ENCODE measurements around the gene LGALS9.

The LGALS9 gene

DNA sequence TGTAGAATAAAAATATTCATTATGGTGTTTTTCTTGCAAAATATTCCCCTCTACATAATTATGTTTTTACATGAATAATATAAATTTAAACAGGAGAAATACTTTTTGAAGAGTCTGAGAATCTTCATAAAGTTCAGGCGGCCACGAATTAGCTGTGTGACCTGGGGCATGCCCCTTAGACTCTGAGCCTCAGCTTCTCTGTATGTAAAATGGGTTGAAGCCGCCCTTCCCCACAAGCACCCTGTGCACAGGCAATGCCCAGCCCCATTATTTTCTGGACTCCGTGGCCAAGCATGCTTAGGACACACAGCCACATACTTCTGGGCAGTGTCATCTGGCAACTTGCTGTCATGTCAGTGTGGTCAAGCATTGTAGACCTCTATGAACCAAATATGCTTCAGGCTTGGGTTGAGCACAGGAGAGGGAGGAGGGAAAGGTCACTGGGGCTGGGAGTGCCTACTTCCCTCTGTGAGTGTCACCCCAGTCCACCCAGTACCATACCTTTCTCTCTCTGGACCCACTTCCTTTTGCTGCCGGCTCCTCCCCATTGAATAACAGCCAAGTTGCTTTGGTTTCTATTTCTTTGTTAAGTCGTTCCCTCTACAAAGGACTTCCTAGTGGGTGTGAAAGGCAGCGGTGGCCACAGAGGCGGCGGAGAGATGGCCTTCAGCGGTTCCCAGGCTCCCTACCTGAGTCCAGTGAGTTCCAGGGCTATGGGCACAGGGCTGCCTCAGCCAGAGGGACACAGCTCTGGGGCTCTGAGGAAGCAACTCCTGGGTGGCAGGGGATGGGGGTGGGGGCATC is at the start of gene LGALS9:
TSS of gene LGALS9 (plus strand) at position 582 of the 804 bp plus-strand sequence. CDS start at position 660, 78 bp downstream.
- peak in 2 of 4 experiments; percentile 7 to 12 for DNase-seq

DNA sequence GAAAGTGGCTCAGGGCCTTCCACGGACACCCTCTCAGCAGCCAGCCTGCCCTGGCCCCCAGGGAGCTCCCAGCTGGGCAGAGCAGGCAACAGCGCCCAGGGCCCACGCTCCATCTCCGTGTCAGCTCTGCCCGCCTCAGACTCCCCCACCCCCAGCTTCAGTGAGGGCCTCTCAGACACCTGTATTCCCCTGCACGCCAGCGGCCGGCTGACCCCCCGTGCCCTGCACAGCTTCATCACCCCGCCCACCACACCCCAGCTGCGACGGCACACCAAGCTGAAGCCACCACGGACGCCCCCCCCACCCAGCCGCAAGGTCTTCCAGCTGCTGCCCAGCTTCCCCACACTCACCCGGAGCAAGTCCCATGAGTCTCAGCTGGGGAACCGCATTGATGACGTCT is 48.3 kb upstream of the LGALS9 start:
- DNase-seq: no peak

DNA sequence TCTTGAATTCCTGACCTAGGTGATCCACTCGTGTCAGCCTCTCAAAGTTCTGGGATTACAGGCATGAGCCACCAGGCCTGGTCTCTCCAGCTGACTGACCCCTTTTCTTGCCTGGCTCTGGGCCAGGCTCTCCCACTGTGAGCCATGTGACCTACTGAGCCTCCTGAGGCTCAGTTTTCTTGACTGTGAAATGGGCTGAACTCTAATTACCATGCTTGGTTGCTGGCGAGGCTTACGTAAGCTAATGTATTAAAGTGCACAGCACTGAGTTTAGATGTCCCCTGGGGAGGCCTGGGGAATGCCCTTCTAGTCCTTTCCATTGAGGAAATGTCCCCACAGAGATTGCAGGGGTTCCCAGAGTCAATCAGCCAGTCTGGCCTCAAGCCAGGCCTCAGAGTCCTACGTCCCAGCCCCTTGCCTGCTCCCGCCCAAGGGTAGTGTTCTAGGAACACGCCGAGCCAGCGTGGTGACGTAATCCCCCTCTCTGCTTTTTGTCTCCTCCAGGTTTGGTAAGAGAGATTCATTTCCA is 45.8 kb upstream of the LGALS9 start:
- no peak for DNase-seq

DNA sequence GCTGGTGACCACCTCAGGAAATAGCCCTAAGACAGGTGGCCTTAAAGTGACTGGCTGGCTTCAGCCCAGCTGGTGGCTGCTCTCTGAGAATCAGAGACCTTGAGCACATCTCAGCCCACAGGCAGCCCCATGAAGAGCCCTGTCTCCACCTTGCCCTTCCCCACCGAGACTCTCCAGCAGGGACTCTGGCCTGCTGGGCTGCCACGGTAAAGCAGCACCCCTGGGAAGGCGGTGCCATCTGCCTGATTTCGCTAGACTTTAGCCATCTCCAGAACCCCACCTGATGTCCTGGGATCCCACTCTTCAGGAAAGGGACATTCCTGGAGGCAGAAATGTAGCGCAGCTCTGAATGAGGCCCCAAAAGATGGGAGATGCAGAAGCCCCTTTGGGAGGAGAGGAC is 45.2 kb upstream of the LGALS9 start:
- no peak for DNase-seq

- no peak for DNase-seq
Observed at GRCh38 chr17:27586203-27586721, 44.7 kb upstream of the LGALS9 start.

DNA sequence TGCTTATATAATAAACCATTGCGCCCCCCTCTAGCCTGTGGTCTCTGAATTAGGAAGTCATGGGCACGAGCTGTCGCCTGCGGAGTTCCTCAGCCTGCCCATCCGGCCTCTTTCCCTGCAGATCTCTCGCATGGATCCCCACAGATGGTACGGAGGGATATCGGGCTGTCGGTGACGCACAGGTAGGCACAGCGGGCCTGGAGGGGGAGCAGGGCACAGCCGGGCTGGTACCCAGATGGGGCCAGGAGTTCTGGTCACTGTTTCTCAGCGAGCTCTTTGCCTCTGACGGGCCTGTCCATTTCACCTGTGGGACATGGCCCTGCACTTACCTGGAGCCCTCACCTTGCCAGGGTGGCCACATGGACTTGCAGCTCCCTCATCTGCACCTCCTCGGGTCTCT is 42.6 kb upstream of the LGALS9 start:
- no peak for DNase-seq

DNA sequence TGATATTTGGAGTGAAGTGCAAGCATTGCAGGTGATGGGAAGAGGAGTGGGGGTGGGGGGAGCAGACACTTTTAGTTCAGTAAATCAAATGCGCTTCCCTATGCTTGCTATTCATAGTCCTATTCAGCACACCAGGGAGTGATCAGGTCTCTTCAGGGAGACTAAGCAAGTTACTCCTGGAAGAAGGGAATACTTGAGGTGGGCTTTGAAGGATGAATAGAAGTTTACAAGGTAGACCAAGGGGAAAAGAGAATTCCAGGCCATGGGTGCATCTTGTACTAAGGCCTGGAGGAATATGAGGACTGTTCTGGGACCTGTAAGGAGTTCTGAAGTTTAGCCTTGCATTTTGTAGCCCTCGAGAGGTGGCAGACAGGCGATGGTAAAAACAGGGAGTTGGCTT is 40.1 kb upstream of the LGALS9 start:
- no peak for DNase-seq

DNA sequence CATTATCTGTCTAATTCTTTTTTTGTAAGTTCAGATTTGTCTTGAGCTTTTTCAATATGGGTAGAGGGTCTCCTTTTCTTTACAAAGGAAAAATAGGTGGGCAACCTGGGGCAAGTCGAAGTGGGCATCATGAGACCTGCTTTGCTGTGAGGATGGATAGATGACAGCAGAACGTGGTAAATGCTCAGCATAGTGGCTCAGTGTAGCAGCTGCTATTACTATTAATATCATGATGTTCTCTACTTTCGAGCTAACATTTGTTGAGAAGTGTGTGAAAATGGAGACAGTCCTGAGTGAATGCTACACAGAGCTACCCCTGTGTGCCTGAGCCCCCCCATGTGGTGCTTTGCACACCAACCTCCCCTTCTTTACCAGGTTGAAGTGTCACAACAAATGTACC is 39.0 kb upstream of the LGALS9 start:
- DNase-seq: no peak

GRCh38 chr17:27593232-27593856 is 37.6 kb upstream of the LGALS9 start:
- DNase-seq: no peak

DNA sequence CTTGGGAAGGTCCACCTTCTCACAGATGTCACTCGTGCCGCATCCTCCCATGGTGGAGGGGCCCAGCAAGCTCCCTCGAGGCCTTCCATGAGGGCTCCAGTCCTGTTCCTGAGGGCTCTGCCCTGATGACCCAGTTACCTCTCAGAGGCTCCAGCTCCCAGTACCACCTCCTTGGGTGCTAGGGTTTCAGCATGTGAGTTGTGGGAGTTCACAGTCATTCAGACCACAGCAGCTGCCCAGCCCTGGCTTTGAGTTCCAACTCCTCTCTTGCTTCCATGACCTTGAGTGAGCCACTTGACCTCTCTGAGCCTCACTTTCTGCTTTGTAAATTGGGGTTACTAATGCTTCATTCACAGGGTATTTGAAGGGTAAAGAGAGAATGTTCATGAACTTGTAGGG is 37.1 kb upstream of the LGALS9 start:
- DNase-seq: no peak

GRCh38 chr17:27595208-27595607 is 35.8 kb upstream of the LGALS9 start:
- no peak for DNase-seq

- no peak for DNase-seq
Observed at GRCh38 chr17:27596096-27596495, 34.9 kb upstream of the LGALS9 start.

DNA sequence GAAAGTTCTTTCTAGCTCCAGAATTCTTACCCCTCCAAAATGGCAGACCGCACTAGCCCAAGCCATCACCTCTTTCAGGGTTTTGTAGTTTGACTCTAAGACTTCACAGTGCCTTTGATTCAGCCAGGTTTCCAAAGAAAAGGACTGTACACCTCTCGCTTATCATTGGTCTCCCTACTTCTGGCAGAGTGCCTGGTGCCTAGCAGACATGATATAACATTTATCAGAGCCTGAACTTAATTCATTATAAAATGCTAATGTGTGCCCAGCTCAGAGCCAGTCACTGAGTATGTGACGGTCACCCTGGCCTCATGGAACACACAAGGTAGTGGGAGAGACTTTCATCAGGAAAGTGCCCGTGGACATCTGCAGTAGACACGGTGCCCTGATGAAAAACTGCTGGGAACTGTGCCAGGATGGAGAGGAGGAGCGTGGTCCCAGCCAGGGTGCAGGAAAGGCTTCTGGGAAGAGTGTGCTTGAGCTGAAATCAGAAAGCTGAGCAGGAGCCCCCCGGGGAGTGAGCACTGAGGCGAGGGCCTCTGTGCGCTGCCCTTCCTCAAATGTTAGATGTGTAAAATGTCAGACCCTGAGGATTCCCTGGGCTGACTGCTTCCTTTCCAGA is 34.3 kb upstream of the LGALS9 start:
- DNase-seq: no peak

DNA sequence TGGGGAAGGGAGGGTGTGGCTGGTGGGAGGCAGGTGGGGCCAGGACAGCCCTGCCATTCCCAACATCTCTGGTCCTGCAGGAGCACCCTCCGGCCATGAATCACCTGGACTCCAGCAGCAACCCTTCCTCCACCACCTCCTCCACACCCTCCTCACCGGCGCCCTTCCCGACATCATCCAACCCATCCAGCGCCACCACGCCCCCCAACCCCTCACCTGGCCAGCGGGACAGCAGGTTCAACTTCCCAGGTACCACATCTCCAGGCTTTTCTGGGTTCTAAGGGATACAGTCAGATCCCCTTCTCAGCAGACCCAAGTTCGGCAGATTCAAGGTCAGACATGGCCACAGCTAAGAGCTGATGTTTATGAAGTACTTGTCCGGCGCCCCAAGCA is 33.8 kb upstream of the LGALS9 start:
- no peak for DNase-seq

- no peak for DNase-seq
Observed at GRCh38 chr17:27597783-27598320, 33.1 kb upstream of the LGALS9 start.

DNA sequence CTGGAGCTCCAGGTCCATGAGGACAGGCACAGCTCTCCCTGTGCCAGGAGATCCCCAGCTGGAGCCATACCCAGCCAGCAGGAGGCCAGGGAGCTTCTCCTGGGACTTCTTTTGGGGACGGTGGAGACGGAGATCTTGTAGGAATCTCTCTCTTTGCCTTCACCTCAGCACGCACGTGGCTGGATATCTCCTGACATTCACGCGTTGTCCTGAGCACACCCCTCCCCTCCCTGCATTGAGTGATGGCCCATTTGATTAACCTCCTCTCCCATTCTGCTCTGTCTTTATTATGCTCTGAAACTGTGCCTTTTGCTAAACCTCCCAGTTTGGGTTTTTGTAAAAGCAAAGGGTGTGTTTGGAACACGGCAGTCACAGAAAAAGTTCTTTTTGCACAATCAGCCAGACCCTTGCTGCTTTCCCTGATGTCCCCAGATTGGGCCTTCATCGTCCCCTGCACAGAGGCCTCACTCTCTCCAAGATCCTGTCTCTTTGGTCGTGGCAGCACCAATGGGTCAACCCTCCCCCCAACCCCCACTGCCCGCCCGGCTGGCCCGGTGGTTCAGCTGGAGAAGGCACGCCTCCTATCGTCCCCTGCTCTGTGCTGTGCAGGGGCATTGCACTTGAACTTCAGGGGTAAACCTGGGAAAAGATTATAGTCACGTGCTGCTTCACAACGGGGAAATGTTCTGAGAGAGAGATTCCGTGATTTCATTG is 32.5 kb upstream of the LGALS9 start:
- no peak for DNase-seq

DNA sequence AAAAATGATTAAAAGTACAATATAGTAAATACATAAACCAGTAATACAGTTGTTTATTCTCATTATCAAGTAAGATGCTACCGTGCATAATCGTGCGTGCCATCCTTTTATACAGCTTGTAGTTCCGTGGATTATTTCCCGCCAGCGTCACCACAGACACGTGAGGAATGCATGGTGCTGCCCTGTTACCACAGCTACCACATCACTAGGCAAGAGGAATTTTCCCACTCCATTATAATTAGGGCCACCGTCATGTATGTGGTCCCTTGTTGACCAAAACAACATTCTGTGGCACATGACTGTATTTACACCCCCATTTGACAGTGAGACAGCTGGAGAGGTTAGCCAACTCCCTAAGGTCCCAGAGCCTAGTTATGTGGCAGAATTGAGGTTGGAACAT is 30.5 kb upstream of the LGALS9 start:
- DNase-seq: no peak

DNA sequence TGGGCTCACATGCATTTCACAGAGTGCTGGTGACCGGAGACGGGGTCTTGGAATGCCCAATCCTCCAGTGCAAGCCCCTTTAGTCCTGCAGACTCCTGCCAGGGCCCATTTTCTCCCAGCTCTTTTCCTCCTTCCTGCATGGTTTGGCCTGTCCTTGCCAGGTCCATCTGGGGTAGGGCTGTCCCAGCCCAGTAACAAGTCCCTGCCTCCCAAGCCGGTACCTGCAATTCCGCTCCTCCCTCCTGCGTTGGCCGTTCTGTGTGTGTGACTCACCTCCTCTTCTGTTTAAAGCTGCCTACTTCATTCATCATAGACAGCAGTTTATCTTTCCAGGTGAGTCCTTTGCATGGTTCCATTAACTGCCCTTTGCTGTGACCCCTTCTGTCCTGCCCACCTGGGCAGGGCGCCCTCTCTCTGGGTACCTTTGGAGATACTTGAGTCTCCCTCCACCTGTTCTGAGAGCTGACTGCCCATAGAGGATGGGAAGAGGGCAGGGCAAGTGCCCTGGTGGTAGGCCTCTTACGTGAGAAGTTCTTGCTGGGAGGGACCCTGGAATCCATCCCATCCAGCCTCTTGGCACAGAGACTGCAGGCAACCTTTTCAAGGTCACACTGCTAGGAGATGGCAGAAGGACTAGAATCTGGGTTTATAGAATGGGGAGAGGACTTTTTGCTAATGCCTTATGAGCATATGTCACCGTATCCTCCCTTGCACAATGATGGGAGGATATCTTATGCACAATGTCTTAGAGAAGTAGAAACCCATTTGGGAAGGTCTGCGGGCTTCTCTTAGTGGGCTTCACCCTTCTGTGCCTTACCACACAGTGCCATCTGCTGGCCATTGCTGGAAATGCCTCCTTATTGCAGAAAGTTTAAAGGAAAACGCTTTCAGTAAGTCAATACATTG is 29.7 kb upstream of the LGALS9 start:
- DNase-seq: peak; percentile 50 to 83 (median 68)

- DNase-seq: no peak
Observed at GRCh38 chr17:27601975-27602302, 29.0 kb upstream of the LGALS9 start.

DNA sequence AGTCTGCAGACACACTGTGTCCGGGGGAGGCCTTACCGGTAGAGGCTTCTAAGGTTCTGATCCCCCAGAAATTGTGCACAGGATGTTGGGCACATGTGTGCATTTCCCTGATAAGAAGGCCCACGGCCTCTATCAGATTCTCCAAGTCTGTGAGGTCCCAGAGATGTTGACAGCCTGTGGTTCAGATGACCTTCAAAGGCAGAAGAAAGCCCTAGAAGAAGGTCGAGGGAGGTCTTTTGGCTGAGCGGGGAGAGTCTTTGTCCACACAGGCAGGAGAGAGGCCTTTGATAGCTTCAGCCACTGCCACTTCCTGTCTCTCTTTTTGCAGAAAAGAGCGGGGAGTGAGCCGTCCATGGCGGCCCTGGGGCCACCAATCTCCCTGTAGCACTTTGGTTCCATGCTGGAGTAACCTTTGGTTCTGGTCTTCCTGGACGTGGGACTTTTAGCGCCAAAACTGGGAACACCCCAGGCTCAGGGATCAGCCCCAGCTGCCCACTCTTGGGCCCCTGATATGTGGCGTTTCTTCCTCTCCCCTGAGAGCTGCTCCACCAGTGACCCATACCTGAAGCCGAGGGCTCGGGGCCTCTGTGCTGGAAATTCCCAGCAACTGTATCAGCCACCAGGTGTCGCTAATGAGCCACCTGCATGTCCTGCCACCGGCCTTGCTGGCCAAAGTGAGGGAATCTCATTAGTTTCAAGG is 28.1 kb upstream of the LGALS9 start:
- peak; percentile 38 to 62 (median 58) for DNase-seq

DNA sequence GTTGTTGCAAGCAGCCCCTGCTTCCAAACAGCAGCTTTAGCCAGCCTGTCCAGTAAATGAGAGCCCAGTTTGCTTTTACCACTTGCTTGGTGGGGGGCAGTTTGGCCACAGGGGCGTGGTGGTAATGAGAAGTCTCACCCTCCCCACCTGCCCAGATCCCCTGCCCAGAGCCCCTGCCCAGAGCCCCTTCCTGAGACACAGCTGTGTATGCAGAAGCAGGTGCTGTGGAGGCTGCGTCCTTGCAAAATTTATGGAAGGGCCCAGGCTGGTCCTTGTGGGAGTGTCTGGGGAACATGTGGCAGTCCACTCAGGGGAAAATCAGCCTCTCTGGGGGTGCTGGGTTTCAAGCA is 27.6 kb upstream of the LGALS9 start:
- no peak for DNase-seq
